HEK293 (cell line): ENCODE results near the gene MPPED2.

Experiments used
- KLF1 ChIP-seq: fragments of 450-650 bp; formaldehyde crosslinking; IDR thresholded peaks from 2 replicates; pipeline ENCODE4 v1.5.1; 2016; ENCODE audit warnings: missing biosample characterization, missing genetic modification characterization
- KLF17 ChIP-seq: fragments of 450-650 bp; formaldehyde crosslinking; IDR thresholded peaks from 2 replicates; pipeline ENCODE4 v1.5.1; 2016; ENCODE audit warnings: missing biosample characterization, missing genetic modification characterization
- ZNF510 ChIP-seq: fragments of 450-650 bp; formaldehyde crosslinking; IDR thresholded peaks from 2 replicates; pipeline ENCODE4 v1.5.1; 2018; ENCODE audit warnings: mild to moderate bottlenecking, missing genetic modification characterization, missing biosample characterization; ENCODE audit not compliant: insufficient replicate concordance
- ZSCAN23 ChIP-seq: fragments of 450-650 bp; formaldehyde crosslinking; IDR thresholded peaks from 2 replicates; pipeline ENCODE4 v1.5.1; 2016; ENCODE audit warnings: missing biosample characterization, missing genetic modification characterization
- TF ChIP-seq, protein P1 (sequence below): fragments of 450-650 bp; formaldehyde crosslinking; IDR thresholded peaks from 2 replicates; pipeline ENCODE4 v1.5.1; 2016; ENCODE audit warnings: missing biosample characterization, missing genetic modification characterization
- TF ChIP-seq, protein P2 (sequence below): fragments of 450-650 bp; formaldehyde crosslinking; IDR thresholded peaks from 2 replicates; pipeline ENCODE4 v1.5.1; 2016; ENCODE audit warnings: missing biosample characterization, missing genetic modification characterization

DNA sequence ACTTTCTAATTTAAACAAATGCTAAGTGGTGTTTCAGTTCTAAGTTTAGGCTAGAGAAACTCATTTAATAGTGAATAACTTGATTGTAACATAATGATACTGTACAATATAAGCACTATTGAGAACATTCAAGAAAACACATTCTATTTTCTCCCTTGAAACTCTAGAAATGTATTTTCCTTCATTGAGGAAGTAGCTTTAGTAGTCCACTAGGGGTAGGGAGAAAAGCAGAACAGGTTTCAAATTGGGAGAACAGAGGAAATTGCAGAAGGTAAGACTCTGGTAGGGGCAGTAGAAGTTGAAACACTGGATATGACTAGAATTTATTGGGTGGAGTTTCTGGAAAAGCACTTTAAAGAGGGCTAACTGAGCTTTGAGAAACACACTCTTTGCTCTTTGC, 31.6 kb upstream of the MPPED2 start:
- TF ChIP-seq ZSCAN23 (tag by site-specific recombination) (no peak), KLF17 (tag by site-specific recombination) (no peak), KLF1 (tag by site-specific recombination) (no peak), ZNF510 (tag by site-specific recombination) (no peak)
- TF ChIP-seq, protein P1, sequence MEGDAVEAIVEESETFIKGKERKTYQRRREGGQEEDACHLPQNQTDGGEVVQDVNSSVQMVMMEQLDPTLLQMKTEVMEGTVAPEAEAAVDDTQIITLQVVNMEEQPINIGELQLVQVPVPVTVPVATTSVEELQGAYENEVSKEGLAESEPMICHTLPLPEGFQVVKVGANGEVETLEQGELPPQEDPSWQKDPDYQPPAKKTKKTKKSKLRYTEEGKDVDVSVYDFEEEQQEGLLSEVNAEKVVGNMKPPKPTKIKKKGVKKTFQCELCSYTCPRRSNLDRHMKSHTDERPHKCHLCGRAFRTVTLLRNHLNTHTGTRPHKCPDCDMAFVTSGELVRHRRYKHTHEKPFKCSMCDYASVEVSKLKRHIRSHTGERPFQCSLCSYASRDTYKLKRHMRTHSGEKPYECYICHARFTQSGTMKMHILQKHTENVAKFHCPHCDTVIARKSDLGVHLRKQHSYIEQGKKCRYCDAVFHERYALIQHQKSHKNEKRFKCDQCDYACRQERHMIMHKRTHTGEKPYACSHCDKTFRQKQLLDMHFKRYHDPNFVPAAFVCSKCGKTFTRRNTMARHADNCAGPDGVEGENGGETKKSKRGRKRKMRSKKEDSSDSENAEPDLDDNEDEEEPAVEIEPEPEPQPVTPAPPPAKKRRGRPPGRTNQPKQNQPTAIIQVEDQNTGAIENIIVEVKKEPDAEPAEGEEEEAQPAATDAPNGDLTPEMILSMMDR (tag by site-specific recombination) = no peak
- TF ChIP-seq, protein P2, sequence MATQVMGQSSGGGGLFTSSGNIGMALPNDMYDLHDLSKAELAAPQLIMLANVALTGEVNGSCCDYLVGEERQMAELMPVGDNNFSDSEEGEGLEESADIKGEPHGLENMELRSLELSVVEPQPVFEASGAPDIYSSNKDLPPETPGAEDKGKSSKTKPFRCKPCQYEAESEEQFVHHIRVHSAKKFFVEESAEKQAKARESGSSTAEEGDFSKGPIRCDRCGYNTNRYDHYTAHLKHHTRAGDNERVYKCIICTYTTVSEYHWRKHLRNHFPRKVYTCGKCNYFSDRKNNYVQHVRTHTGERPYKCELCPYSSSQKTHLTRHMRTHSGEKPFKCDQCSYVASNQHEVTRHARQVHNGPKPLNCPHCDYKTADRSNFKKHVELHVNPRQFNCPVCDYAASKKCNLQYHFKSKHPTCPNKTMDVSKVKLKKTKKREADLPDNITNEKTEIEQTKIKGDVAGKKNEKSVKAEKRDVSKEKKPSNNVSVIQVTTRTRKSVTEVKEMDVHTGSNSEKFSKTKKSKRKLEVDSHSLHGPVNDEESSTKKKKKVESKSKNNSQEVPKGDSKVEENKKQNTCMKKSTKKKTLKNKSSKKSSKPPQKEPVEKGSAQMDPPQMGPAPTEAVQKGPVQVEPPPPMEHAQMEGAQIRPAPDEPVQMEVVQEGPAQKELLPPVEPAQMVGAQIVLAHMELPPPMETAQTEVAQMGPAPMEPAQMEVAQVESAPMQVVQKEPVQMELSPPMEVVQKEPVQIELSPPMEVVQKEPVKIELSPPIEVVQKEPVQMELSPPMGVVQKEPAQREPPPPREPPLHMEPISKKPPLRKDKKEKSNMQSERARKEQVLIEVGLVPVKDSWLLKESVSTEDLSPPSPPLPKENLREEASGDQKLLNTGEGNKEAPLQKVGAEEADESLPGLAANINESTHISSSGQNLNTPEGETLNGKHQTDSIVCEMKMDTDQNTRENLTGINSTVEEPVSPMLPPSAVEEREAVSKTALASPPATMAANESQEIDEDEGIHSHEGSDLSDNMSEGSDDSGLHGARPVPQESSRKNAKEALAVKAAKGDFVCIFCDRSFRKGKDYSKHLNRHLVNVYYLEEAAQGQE (tag by site-specific recombination) = no peak
